Measurements from ENCODE around the gene LRRC36. TPM values are rescaled to one million over a fixed set of nuclear protein-coding genes. Genes with fewer than 3 reads are reported as not detected.

The LRRC36 gene
- total RNA-seq, 4 donors from 2014 or later = 0.17 TPM; not detected in 3

DNA sequence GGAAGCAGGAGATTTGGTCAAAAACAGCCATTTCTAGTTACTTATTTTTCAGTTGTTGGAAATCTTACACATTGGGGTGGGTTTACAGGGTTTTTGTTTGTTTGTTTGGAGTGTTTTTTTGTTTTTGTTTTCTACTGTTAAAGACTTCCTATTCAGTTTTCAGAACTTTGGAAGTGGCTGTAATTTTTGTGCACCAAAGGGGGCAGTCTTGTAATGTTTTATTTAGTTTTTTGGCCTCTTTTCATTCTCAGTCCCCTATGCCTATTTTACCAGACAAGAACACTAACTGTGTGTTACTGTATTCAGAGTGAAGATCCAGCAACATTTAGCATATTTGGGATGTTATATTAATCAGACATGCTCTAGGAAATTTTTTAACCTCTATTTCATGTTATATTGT lies 46.0 kb downstream of the LRRC36 start:
- TF ChIP-seq, protein P1, sequence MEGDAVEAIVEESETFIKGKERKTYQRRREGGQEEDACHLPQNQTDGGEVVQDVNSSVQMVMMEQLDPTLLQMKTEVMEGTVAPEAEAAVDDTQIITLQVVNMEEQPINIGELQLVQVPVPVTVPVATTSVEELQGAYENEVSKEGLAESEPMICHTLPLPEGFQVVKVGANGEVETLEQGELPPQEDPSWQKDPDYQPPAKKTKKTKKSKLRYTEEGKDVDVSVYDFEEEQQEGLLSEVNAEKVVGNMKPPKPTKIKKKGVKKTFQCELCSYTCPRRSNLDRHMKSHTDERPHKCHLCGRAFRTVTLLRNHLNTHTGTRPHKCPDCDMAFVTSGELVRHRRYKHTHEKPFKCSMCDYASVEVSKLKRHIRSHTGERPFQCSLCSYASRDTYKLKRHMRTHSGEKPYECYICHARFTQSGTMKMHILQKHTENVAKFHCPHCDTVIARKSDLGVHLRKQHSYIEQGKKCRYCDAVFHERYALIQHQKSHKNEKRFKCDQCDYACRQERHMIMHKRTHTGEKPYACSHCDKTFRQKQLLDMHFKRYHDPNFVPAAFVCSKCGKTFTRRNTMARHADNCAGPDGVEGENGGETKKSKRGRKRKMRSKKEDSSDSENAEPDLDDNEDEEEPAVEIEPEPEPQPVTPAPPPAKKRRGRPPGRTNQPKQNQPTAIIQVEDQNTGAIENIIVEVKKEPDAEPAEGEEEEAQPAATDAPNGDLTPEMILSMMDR (IDR thresholded peaks at IDR 0.05; ENCODE audit: low read depth) = no peak

DNA sequence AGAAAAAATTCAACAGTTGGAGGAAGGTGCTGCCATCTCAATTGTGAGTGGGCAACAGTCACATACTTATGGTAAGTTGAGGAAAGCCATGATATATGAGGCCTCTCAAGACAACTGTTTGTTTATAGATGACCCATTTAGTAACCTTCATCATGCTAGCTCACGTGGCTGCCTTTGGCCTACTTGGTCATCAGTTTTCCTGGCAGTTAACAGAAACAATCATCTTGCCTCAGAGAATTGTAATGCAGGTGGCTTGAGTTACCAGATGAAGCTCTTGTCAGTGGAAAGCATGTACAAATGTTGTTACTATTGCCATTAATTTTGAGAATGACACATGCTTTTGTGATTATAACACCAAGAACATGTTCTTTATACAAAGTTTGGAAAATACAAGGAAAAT lies 52.0 kb downstream of the LRRC36 start:
- TF ChIP-seq, protein P1 (IDR thresholded peaks at IDR 0.05; ENCODE audit: low read depth) = no peak

DNA sequence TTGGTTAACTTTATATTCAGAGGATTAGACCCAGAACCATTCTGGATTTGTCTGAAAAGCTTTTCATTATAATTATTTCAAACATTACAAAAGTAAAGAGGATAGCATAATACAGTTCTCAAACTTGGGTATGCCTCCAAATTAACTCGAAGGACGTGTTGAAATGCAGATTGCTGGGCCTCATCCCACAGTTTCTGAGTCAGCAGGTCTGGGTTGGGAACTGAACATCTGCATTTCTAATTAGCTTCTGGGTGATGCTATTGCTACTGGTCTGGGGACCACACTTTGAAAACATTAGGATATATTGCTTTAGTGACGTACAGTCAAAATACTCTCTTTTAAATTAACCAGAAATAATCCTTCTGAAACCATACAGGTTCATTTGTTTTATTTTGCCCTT lies 56.7 kb downstream of the LRRC36 start:
- TF ChIP-seq, protein P1 (IDR thresholded peaks at IDR 0.05; ENCODE audit: low read depth) = no peak

DNA sequence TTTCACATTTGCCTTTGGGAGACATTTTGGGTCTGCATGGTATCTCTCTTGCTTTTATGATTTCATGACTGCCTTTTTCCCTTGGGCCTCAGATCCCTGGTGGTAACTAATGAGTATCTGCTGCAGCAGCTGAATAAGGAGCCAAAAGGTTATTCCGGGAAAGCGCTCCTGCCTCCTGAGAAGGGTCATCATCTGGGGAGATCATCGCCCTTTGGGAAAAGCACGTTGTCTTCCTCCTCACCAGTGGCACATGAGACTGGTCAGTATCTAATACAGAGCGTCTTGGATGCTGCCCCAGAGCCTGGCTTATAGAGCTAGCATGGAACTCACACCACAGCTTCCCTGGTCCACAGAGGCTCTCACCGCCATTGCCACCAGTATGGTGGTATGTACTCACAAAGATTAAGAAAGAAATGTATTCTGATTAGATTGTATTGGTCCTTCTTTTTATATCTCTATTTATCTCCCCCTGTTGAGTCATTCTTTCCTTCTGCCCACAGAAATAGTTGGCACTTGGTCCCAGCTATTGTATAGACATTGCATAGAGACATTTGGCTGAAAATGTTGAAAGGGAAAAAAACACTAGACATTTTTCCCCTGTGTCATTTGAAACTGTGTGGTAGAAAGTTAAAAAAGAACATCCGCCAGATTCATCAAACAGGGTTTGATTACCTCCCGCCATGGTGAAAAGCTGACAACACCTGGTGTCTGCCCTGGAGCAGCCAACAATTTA lies 58.3 kb downstream of the LRRC36 start:
- TF ChIP-seq, protein P1 (IDR thresholded peaks at IDR 0.05; ENCODE audit: low read depth) = no peak

DNA sequence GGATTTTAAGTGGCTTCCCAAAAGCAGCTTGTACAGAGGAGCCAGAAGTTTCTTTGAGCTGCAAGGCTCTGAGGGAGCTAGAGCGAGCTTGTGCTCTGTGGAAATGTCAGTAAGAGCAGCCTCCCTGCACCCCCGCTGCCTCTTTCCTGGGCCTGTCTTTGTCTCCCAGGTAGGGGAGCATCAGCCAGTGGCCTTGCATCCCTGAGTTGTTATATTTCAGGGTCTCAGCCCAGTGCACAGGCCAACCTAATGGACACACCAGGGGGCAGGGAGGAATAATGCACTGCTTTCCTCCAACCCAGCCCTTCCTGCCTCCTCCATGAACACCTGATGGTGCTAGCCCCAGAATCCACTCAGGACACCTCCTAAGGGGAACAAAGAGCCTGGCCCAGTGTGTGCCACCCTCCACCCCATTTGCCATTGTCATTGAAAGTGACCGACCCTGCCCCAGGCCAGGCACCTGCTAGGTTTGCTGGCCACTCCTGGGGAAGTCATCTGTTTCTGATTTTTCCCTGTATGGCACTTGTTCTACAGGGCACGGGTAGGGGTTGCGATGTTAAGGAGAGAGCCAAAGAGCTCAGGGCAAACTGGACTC lies 60.3 kb downstream of the LRRC36 start:
- TF ChIP-seq, protein P1 (IDR thresholded peaks at IDR 0.05; ENCODE audit: low read depth) = no peak

DNA sequence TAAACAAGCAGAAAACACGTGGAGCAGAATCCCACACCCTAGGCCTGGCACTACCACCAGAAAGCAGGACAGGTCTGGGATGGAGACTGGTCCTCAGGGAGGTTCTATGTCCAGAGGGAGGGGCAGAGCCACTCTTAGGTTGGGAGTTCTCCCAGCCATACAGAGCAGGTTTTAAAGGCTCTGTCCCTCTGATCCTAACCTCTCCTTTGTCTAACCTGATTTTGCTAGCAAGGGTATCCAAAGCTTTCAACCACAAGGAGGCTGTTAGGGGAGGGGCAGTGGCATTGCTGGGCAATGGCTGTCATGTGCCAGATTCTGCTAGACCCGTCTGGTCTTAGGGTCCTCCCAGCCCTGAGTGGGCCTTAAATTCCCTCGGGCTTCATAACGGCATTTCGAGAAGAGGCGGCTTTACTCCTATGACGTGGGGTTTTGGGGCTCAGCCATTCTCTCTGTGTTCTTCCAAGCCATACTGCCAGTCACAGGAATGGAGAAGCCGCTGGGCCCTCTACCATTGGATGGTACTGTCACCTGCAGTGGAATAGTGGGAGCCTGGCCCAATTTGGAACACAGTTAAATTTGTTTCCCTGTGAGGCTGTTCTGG lies 61.0 kb downstream of the LRRC36 start:
- TF ChIP-seq, protein P1 (IDR thresholded peaks at IDR 0.05; ENCODE audit: low read depth) = no peak

DNA sequence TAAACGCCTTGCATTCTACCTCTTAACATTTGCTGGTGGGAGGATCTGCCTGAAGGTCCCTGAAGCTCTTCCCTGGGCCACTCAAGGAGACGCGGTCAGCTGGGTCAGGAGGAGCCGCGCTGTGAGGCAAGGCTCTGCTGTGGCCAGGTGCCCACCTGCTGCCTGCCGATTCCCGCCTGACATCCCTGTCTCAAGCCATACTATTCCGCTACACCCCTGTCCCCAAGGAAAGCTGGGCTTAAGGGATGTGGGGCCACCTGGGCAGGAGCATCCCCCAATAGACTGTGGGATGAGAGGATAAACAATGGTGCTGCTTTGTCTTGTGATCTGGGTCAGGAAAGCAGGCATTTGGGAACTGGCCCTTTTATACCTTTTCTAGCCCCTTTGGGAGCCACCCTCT lies 61.6 kb downstream of the LRRC36 start:
- TF ChIP-seq, protein P1 (IDR thresholded peaks at IDR 0.05; ENCODE audit: low read depth) = no peak
